ENCODE data around the gene MAJIN. TPM values are rescaled to one million over a fixed set of nuclear protein-coding genes. Genes with fewer than 3 reads are reported as not detected.

Gene MAJIN
- total RNA-seq, 2 experiments from 2014 or later, result 0.15 to 0.33 TPM

GRCh38 chr11:64935359-64936081 lies 36.4 kb downstream of the MAJIN start, which contains the start of gene GPHA2:
GPHA2 (minus strand) TSS chr11:64935893; CDS start chr11:64935460, 433 bp downstream.
- no peak within 1 kb of the TSS for H3K4me3 Mint-ChIP-seq

GRCh38 chr11:64934682-64935358 lies 37.1 kb downstream of the MAJIN start:
- POLR2A ChIA-PET, result interaction anchor here (0.7 kb wide), 1 partner anchor 18 kb away, joined by 3 read pairs; the partner anchor contains the start of gene ATG2A
- Mint-ChIP-seq H3K9me3 (no peaks in the 10 kb centered on the region), H3K4me3 (no peak overlapping the region), H3K36me3 (ENCODE audit: low read depth) (peaks cover 22% of the 10 kb centered on the region), H3K4me1 (no peaks in the 10 kb centered on the region), H3K27me3 (peaks cover 5% of the 10 kb centered on the region), H3K27ac (no peak overlapping the region)
- CTCF ChIA-PET, result no interaction called here
- no peak for DNase-seq

More at GRCh38 chr11:64935359-64936081, 36.4 kb downstream of the MAJIN start, which contains the start of gene GPHA2:
- Mint-ChIP-seq H3K27me3 (peaks cover 5% of the 10 kb centered on the region), H3K27ac (no peak within 1 kb of the TSS), H3K36me3 (ENCODE audit: low read depth) (peaks cover 15% of the 10 kb centered on the region), H3K4me1 (no peaks in the 10 kb centered on the region), H3K9me3 (no peaks in the 10 kb centered on the region)
- POLR2A ChIA-PET, result interaction anchor here (1.1 kb wide), 1 partner anchor 19 kb away, joined by 3 read pairs; no protein-coding TSS in a partner anchor
- no peak for DNase-seq
- CTCF ChIA-PET, result no interaction called here

GRCh38 chr11:64933935-64934681 lies 37.8 kb downstream of the MAJIN start:
- H3K9me3 Mint-ChIP-seq, result no peaks in the 10 kb centered on the region
- no peak overlapping the region for H3K27ac Mint-ChIP-seq
- H3K4me3 Mint-ChIP-seq, result no peak overlapping the region
- H3K36me3 Mint-ChIP-seq (ENCODE audit: low read depth), result peaks cover 24% of the 10 kb centered on the region
- ChIA-PET CTCF (interaction anchor here (0.6 kb wide), 1 partner anchor 17 kb away, joined by 3 read pairs; no protein-coding TSS in a partner anchor), POLR2A (interaction anchor here (0.7 to 1.3 kb wide), 2 partner anchors 17 to 80 kb away, joined by 3 read pairs; partner anchors contain the start of genes ARL2 and ATG2A)
- peaks cover 5% of the 10 kb centered on the region for H3K27me3 Mint-ChIP-seq
- DNase-seq, result no peak
- no peaks in the 10 kb centered on the region for H3K4me1 Mint-ChIP-seq

GRCh38 chr11:64933213-64933934 lies 38.5 kb downstream of the MAJIN start:
- peaks cover 2% of the 10 kb centered on the region for H3K27me3 Mint-ChIP-seq
- H3K9me3 Mint-ChIP-seq, result no peaks in the 10 kb centered on the region
- no peak for DNase-seq
- no peaks in the 10 kb centered on the region for H3K4me1 Mint-ChIP-seq
- H3K4me3 Mint-ChIP-seq, result no peak overlapping the region
- peaks cover 24% of the 10 kb centered on the region for H3K36me3 Mint-ChIP-seq (ENCODE audit: low read depth)
- no peak overlapping the region for H3K27ac Mint-ChIP-seq
- POLR2A ChIA-PET, result interaction anchor here (1.2 to 1.3 kb wide), 2 partner anchors 9 to 81 kb away, joined by 3 to 4 read pairs; partner anchors contain the start of genes ARL2 and PPP2R5B
- CTCF ChIA-PET, result interaction anchor here (0.6 kb wide), 1 partner anchor 18 kb away, joined by 3 read pairs; no protein-coding TSS in a partner anchor

- peaks cover 28% of the 10 kb centered on the region for H3K36me3 Mint-ChIP-seq (ENCODE audit: low read depth)
- H3K4me1 Mint-ChIP-seq, result no peaks in the 10 kb centered on the region
- H3K27ac Mint-ChIP-seq, result no peak overlapping the region
- ChIA-PET POLR2A (no interaction called here), CTCF (interaction anchor here (0.6 kb wide), 1 partner anchor 134 kb away, joined by 3 read pairs; no protein-coding TSS in a partner anchor)
- no peaks in the 10 kb centered on the region for H3K27me3 Mint-ChIP-seq
- no peak overlapping the region for H3K4me3 Mint-ChIP-seq
- no peaks in the 10 kb centered on the region for H3K9me3 Mint-ChIP-seq
- no peak for DNase-seq
These were observed 39.6 kb downstream of the MAJIN start for GRCh38 chr11:64932324-64932723.

GRCh38 chr11:64931290-64931689 lies 40.6 kb downstream of the MAJIN start:
- peaks cover 2% of the 10 kb centered on the region for H3K4me1 Mint-ChIP-seq
- ChIA-PET CTCF (no interaction called here), POLR2A (interaction anchor here (2.1 kb wide), 1 partner anchor 82 kb away, joined by 4 read pairs; the partner anchor contains the start of gene ARL2)
- DNase-seq, result no peak
- H3K27ac Mint-ChIP-seq, result no peak overlapping the region
- no peak overlapping the region for H3K4me3 Mint-ChIP-seq
- H3K9me3 Mint-ChIP-seq, result no peaks in the 10 kb centered on the region
- no peaks in the 10 kb centered on the region for H3K27me3 Mint-ChIP-seq
- H3K36me3 Mint-ChIP-seq (ENCODE audit: low read depth), result peaks cover 28% of the 10 kb centered on the region

- POLR2A ChIA-PET, result interaction anchor here (2.1 kb wide), 1 partner anchor 83 kb away, joined by 4 read pairs; the partner anchor contains the start of gene ARL2
- Mint-ChIP-seq H3K27me3 (no peaks in the 10 kb centered on the region), H3K4me1 (peaks cover 5% of the 10 kb centered on the region), H3K4me3 (no peak overlapping the region), H3K9me3 (no peaks in the 10 kb centered on the region), H3K36me3 (ENCODE audit: low read depth) (peaks cover 28% of the 10 kb centered on the region), H3K27ac (no peak overlapping the region)
- CTCF ChIA-PET, result no interaction called here
- no peak for DNase-seq
These were observed 41.6 kb downstream of the MAJIN start for GRCh38 chr11:64930340-64930739.

GRCh38 chr11:64929625-64930024 lies 42.3 kb downstream of the MAJIN start:
- no peaks in the 10 kb centered on the region for H3K9me3 Mint-ChIP-seq
- POLR2A ChIA-PET, result interaction anchor here (2.1 kb wide), 1 partner anchor 84 kb away, joined by 4 read pairs; the partner anchor contains the start of gene ARL2
- no peaks in the 10 kb centered on the region for H3K27me3 Mint-ChIP-seq
- CTCF ChIA-PET, result no interaction called here
- H3K36me3 Mint-ChIP-seq (ENCODE audit: low read depth), result peaks cover 28% of the 10 kb centered on the region
- DNase-seq, result no peak
- H3K4me1 Mint-ChIP-seq, result peaks cover 11% of the 10 kb centered on the region
- H3K4me3 Mint-ChIP-seq, result no peak overlapping the region
- no peak overlapping the region for H3K27ac Mint-ChIP-seq

- Mint-ChIP-seq H3K9me3 (no peaks in the 10 kb centered on the region), H3K4me1 (peaks cover 15% of the 10 kb centered on the region), H3K27ac (no peak overlapping the region), H3K27me3 (no peaks in the 10 kb centered on the region), H3K36me3 (ENCODE audit: low read depth) (peaks cover 28% of the 10 kb centered on the region), H3K4me3 (no peak overlapping the region)
- CTCF ChIA-PET, result no interaction called here
- no peak for DNase-seq
- POLR2A ChIA-PET, result no interaction called here
These were observed 43.0 kb downstream of the MAJIN start for GRCh38 chr11:64928957-64929356.

GRCh38 chr11:64926689-64927088 lies 45.2 kb downstream of the MAJIN start:
- Mint-ChIP-seq H3K27me3 (no peaks in the 10 kb centered on the region), H3K36me3 (ENCODE audit: low read depth) (peaks cover 20% of the 10 kb centered on the region), H3K4me3 (no peak overlapping the region), H3K4me1 (peaks cover 21% of the 10 kb centered on the region), H3K9me3 (no peaks in the 10 kb centered on the region), H3K27ac (no peak overlapping the region)
- CTCF ChIA-PET, result interaction anchor here (0.5 kb wide), 1 partner anchor 76 kb away, joined by 3 read pairs; no protein-coding TSS in a partner anchor
- POLR2A ChIA-PET, result interaction anchor here (0.9 to 1.5 kb wide), 2 partner anchors 10 to 148 kb away, joined by 3 read pairs; no protein-coding TSS in a partner anchor
- no peak for DNase-seq

GRCh38 chr11:64925536-64926436 lies 46.1 kb downstream of the MAJIN start:
- Mint-ChIP-seq H3K9me3 (no peaks in the 10 kb centered on the region), H3K36me3 (ENCODE audit: low read depth) (peaks cover 16% of the 10 kb centered on the region), H3K27me3 (no peaks in the 10 kb centered on the region), H3K4me1 (peaks cover 21% of the 10 kb centered on the region), H3K27ac (no peak overlapping the region), H3K4me3 (peak overlapping the region; percentile 88)
- ChIA-PET CTCF (interaction anchor here (0.5 kb wide), 1 partner anchor 77 kb away, joined by 3 read pairs; no protein-coding TSS in a partner anchor), POLR2A (interaction anchor here (0.6 to 2.0 kb wide), 5 partner anchors 11 to 147 kb away, joined by 3 to 14 read pairs (median 3); partner anchors contain the start of genes ARL2 and EHD1)
- no peak for DNase-seq
